Suprapubic skin (tissue), 4 donors: ENCODE data around the gene FAXDC2. TPM values are rescaled to one million over a fixed set of nuclear protein-coding genes. Genes with fewer than 3 reads are reported as not detected.

Experiments used
- DNase-seq, 2 donors: peaks; one replicate each; pipeline ENCODE4 v3.0.0-alpha.2; 2019; ENCODE audit warnings: low spot score in 2 of 2
- H3K27ac ChIP-seq: fragments of 200-600 bp; sonication (generic); one replicate; pipeline ENCODE4 v1.5.1; 2019
- H3K27me3 ChIP-seq: fragments of 200-600 bp; sonication (generic); one replicate; pipeline ENCODE4 v1.5.1; 2019
- H3K36me3 ChIP-seq: fragments of 200-600 bp; sonication (generic); one replicate; pipeline ENCODE4 v1.5.1; 2019
- H3K4me1 ChIP-seq: fragments of 200-600 bp; sonication (generic); one replicate; pipeline ENCODE4 v1.5.1; 2019
- H3K4me3 ChIP-seq: fragments of 200-600 bp; sonication (generic); one replicate; pipeline ENCODE4 v1.5.1; 2019; ENCODE audit warnings: mild to moderate bottlenecking
- H3K9me3 ChIP-seq: fragments of 200-600 bp; sonication (generic); one replicate; pipeline ENCODE4 v1.5.1; 2019
- EP300 ChIP-seq: sonication (generic); formaldehyde crosslinking; IDR thresholded peaks from one replicate; pipeline ENCODE4 v1.6.1; 2017; ENCODE audit warnings: antibody characterized with exemption
- POLR2A ChIP-seq, 2 donors: fragments of 450-650 bp; IDR thresholded peaks; one replicate each; pipeline ENCODE4 v1.6.1; 2017; ENCODE audit warnings: antibody characterized with exemption in 2 of 2, mild to moderate bottlenecking in 2 of 2, moderate library complexity in 2 of 2
- POLR2AphosphoS5 ChIP-seq, 3 donors: sonication (generic); formaldehyde crosslinking; IDR thresholded peaks; one replicate each; pipeline ENCODE4 v1.6.1; 2017; ENCODE audit warnings: antibody characterized with exemption in 3 of 3
- WGBS: methylation state at CpG from one replicate; pipeline ENCODE4 v1.1.5; 2018; 5-methylcytosine and 5-hydroxymethylcytosine counted together
- total RNA-seq, 4 donors: library from RNA; depleted of rRNA; stranded (reverse); fragments of >200 nt; gene quantifications; one replicate each; pipeline ENCODE4 v1.1.0, GENCODE V29; 2016
- TF ChIP-seq, protein P1 (sequence below), 2 donors: fragments of 200-600 bp in 1 of 2; fragments of 450-650 bp in 1 of 2; sonication (generic) in 1 of 2; IDR thresholded peaks; one replicate each; pipeline ENCODE4 v1.5.1; 2016 to 2019; ENCODE audit warnings: antibody characterized with exemption in 2 of 2, mild to moderate bottlenecking in 1 of 2, moderate library complexity in 1 of 2

Gene FAXDC2
- total RNA-seq, 4 donors from 2014 or later, result 27.1 to 62.1 (median 40.8) TPM

DNA sequence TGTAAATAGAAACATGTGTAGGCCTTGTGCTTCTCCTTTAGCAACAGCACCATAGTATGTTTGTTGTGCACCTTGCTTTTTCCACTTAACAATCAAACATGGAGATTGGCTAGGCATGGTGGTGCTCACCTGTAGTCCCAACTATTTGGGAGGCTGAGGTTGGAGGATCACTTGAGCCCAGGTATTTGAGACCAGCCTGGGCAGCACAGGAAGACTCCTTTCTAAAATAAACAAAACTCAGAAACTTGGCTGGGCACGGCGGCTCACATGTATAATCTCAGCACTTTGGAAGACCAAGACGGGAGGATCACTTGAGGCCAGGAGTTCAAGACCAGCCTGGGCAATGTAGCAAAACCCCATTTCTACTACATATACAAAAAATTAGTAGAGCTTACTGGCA is 948 bp upstream of the FAXDC2 start:
- H3K27ac ChIP-seq, result peak overlapping the region; percentile 89
- WGBS, result 97% methylated on average over 3 of the region's 3 CpGs

DNA sequence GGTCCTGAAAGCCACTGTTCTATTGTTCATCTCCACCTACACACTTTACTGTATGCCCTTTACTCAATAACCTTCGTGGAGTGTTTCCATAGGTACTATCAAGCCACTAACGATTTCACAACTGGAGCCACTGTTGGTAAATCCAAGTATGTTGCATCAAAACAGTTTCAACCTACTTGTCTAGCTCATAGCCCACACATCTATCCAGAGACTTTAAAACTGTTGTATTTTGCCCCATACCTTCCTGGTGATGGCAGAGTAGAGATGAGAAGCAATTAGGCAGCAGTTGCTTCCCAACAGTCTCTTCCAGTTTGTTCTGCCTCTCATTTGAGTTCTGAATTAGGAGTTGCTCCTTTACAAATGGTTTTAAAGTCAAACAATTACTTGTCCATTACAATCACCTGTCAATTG is 607 bp downstream of the FAXDC2 start:
- Histone ChIP-seq H3K27ac (peak overlapping the region; percentile 89), H3K27me3 (no peaks in the 10 kb centered on the region), H3K4me3 (peak overlapping the region; percentile 57), H3K9me3 (no peaks in the 10 kb centered on the region), H3K36me3 (no peaks in the 10 kb centered on the region), H3K4me1 (peaks cover 35% of the 10 kb centered on the region)
- TF ChIP-seq, protein P1, sequence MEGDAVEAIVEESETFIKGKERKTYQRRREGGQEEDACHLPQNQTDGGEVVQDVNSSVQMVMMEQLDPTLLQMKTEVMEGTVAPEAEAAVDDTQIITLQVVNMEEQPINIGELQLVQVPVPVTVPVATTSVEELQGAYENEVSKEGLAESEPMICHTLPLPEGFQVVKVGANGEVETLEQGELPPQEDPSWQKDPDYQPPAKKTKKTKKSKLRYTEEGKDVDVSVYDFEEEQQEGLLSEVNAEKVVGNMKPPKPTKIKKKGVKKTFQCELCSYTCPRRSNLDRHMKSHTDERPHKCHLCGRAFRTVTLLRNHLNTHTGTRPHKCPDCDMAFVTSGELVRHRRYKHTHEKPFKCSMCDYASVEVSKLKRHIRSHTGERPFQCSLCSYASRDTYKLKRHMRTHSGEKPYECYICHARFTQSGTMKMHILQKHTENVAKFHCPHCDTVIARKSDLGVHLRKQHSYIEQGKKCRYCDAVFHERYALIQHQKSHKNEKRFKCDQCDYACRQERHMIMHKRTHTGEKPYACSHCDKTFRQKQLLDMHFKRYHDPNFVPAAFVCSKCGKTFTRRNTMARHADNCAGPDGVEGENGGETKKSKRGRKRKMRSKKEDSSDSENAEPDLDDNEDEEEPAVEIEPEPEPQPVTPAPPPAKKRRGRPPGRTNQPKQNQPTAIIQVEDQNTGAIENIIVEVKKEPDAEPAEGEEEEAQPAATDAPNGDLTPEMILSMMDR (IDR thresholded peaks at IDR 0.05), result no peak
- TF ChIP-seq POLR2A (IDR thresholded peaks at IDR 0.05), result no peak
- TF ChIP-seq EP300, result no peak
- no peak for TF ChIP-seq POLR2AphosphoS5 (IDR thresholded peaks at IDR 0.05)
- 28% methylated on average over 2 of the region's 2 CpGs for WGBS
- DNase-seq, result no peak

More for the DNA sequence above, 948 bp upstream of the FAXDC2 start:
- no peak overlapping the region for H3K4me3 ChIP-seq
- no peaks in the 10 kb centered on the region for H3K36me3 ChIP-seq
- H3K4me1 ChIP-seq, result peaks cover 31% of the 10 kb centered on the region
- H3K9me3 ChIP-seq, result no peaks in the 10 kb centered on the region
- DNase-seq, result no peak
- no peaks in the 10 kb centered on the region for H3K27me3 ChIP-seq
- TF ChIP-seq, protein P1 (IDR thresholded peaks at IDR 0.05), result no peak
- TF ChIP-seq POLR2A (IDR thresholded peaks at IDR 0.05), result no peak
- TF ChIP-seq EP300, result no peak

DNA sequence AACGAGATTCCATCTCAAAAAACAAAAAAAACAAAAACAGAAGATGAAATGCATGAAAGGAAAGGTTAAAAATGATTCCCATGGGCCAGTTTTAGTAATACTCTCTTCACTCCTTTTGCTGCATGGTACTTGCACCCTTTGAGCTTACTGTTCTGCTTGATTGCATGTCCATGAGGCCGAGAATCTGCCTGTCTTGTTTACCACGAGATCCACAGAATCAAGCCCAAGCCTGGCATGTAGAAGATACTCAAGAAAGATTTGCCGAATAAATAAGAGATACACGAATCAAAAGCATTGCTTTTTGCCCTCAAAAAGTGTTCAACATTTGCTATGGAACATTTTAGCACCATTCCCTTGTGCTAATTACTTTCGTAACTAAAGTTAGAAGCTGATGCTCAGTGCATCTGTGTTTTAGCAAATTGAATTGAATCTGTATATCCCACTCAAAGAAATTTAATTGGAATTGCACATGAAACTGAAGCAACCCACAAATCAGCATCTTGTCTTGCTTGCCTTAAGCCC is 1.1 kb downstream of the FAXDC2 start:
- Histone ChIP-seq H3K4me3 (peak overlapping the region; percentile 57), H3K4me1 (peaks cover 38% of the 10 kb centered on the region), H3K9me3 (no peaks in the 10 kb centered on the region), H3K36me3 (no peaks in the 10 kb centered on the region), H3K27ac (peak overlapping the region; percentile 89), H3K27me3 (no peaks in the 10 kb centered on the region)
- no peak for DNase-seq
- whole genome bisulfite sequencing, result 63% methylated on average over 6 of the region's 6 CpGs
- TF ChIP-seq EP300 (no peak), POLR2A (IDR thresholded peaks at IDR 0.05) (no peak), POLR2AphosphoS5 (IDR thresholded peaks at IDR 0.05) (no peak)
- TF ChIP-seq, protein P1 (IDR thresholded peaks at IDR 0.05), result no peak

DNA sequence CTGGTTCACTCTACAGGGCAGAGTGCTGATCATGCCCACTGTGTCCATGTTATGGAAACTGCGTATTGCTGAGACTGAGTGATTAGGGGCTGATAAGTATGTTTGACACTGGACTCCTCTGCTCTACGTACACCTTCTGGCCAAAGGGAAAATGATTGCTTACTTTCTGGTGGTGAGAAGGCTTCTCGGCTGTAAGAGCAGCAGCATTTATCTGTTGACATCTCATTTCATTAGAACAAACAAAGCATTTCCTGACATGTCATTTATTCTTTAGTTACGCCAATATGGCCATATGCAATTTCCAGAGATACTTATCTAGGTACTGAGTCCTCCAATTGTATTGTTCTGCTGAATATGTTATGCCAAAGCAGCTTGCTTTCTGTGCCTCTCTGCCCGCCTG is 5.6 kb downstream of the FAXDC2 start:
- Histone ChIP-seq H3K27ac (no peak overlapping the region), H3K4me1 (peaks cover 25% of the 10 kb centered on the region), H3K36me3 (no peaks in the 10 kb centered on the region), H3K4me3 (no peak overlapping the region), H3K27me3 (no peaks in the 10 kb centered on the region), H3K9me3 (no peaks in the 10 kb centered on the region)
- no peak for DNase-seq
- WGBS, result 87% methylated on average over 5 of the region's 5 CpGs
- TF ChIP-seq POLR2AphosphoS5 (IDR thresholded peaks at IDR 0.05) (no peak), POLR2A (IDR thresholded peaks at IDR 0.05) (no peak), EP300 (no peak)
- TF ChIP-seq, protein P1 (IDR thresholded peaks at IDR 0.05), result no peak

DNA sequence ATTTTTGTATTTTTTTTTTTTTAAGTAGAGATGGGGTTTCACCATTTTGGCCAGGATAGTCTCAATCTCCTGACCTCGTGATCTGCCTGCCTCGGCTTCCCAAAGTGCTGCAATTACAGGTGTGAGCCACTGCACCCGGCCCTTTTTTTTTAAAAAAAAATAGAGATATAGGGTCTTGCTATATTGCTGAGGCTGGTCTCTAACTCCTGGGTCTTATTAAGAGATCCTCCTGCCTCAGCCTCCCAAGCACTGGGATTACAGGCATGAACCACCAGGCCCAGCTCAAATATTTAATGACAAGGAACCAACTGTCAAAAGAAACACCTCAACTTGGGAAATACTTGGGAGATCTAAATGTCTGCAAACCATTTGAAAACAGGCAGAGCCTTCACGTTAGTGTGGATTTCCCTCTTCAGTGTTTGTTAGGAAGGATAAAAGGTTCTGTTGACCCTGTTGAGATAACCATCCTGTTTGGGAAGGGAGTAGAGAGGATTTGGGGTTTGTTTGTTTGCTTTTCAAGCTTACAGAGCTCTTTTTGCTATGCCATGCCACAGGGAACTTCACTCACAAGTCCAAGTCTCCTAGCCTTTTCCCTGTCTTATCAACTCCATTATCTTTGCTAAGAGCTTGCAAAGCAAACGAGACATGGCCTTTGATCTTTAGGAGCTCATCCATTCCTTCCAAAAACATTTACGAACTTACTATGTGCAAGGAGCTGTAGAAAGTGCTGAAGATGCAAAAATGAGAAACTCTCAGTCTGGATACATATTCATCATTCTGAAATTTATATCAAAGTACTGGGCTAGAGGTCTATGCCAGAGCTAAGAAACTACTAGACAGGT is 7.5 kb downstream of the FAXDC2 start:
- DNase-seq, result no peak
- 93% methylated on average over 6 of the region's 6 CpGs for WGBS

More for the DNA sequence above, 7.5 kb downstream of the FAXDC2 start:
- H3K27me3 ChIP-seq, result no peaks in the 10 kb centered on the region
- H3K36me3 ChIP-seq, result peaks cover 6% of the 10 kb centered on the region
- H3K4me1 ChIP-seq, result peaks cover 7% of the 10 kb centered on the region
- no peak overlapping the region for H3K4me3 ChIP-seq
- TF ChIP-seq, protein P1 (IDR thresholded peaks at IDR 0.05), result no peak
- TF ChIP-seq POLR2AphosphoS5 (IDR thresholded peaks at IDR 0.05) (no peak), POLR2A (IDR thresholded peaks at IDR 0.05) (no peak), EP300 (no peak)
- no peak overlapping the region for H3K27ac ChIP-seq
- H3K9me3 ChIP-seq, result no peaks in the 10 kb centered on the region
